GM23338 (cell line): ENCODE data around the gene EIF4G3.
"Not testable (repeated sequence)": the region's sequence is repeated elsewhere in the genome, so short reads cannot be mapped to it uniquely, and the experiment has no call there.

Experiments
- CREB1 ChIP-seq: fragments of 250-450 bp; sonication (Bioruptor Pico); IDR thresholded peaks from 2 replicates; pipeline ENCODE4 v1.5.0; 2020; ENCODE audit warnings: low read depth, mild to moderate bottlenecking, moderate library complexity
- CTCF ChIP-seq, 2 experiments: fragments of 200-600 bp in 1 of 2; sonication (generic) in 1 of 2; conservative IDR thresholded peaks; 2 replicates each; pipeline versions ENCODE4 v1.5.1 to v1.6.1; 2016 to 2017; ENCODE audit warnings: antibody characterized with exemption in 2 of 2, low read depth in 2 of 2, mild to moderate bottlenecking in 2 of 2, moderate library complexity in 1 of 2
- EZH2 ChIP-seq: fragments of 200-600 bp; sonication (generic); IDR thresholded peaks from one replicate; pipeline ENCODE4 v1.8.0; 2017; ENCODE audit warnings: antibody characterized with exemption, mild to moderate bottlenecking, low read depth; ENCODE audit not compliant: unreplicated experiment
- EZH2phosphoT487 ChIP-seq: fragments of 200-600 bp; sonication (generic); IDR thresholded peaks from one replicate; pipeline ENCODE4 v1.8.1; 2018; ENCODE audit warnings: antibody characterized with exemption; ENCODE audit not compliant: unreplicated experiment
- POLR2AphosphoS5 ChIP-seq: IDR thresholded peaks from 2 replicates; pipeline ENCODE4 v1.6.1; 2016; ENCODE audit warnings: antibody characterized with exemption, low read depth
- STAT1 ChIP-seq: IDR thresholded peaks from one replicate; pipeline ENCODE4 v1.6.1; 2016; ENCODE audit warnings: antibody characterized with exemption; ENCODE audit not compliant: unreplicated experiment
- ZNF114 ChIP-seq: fragments of 250-450 bp; sonication (Bioruptor Pico); IDR thresholded peaks from 2 replicates; pipeline ENCODE4 v1.5.0; 2020; ENCODE audit warnings: mild to moderate bottlenecking, moderate library complexity
- TF ChIP-seq, protein P1 (sequence below): IDR thresholded peaks from one replicate; pipeline ENCODE4 v1.6.1; 2018; ENCODE audit warnings: antibody characterized with exemption; ENCODE audit not compliant: unreplicated experiment

GRCh38 chr1:21190771-21191170, 14.1 kb upstream of the EIF4G3 start:
- TF ChIP-seq CTCF (conservative IDR thresholded peaks at IDR 0.05; ENCODE audit: low read depth in 2 of 2); STAT1; ZNF114 (CRISPR knock-in tag); EZH2phosphoT487; EZH2; CREB1: not testable (repeated sequence)
- TF ChIP-seq, protein P1, sequence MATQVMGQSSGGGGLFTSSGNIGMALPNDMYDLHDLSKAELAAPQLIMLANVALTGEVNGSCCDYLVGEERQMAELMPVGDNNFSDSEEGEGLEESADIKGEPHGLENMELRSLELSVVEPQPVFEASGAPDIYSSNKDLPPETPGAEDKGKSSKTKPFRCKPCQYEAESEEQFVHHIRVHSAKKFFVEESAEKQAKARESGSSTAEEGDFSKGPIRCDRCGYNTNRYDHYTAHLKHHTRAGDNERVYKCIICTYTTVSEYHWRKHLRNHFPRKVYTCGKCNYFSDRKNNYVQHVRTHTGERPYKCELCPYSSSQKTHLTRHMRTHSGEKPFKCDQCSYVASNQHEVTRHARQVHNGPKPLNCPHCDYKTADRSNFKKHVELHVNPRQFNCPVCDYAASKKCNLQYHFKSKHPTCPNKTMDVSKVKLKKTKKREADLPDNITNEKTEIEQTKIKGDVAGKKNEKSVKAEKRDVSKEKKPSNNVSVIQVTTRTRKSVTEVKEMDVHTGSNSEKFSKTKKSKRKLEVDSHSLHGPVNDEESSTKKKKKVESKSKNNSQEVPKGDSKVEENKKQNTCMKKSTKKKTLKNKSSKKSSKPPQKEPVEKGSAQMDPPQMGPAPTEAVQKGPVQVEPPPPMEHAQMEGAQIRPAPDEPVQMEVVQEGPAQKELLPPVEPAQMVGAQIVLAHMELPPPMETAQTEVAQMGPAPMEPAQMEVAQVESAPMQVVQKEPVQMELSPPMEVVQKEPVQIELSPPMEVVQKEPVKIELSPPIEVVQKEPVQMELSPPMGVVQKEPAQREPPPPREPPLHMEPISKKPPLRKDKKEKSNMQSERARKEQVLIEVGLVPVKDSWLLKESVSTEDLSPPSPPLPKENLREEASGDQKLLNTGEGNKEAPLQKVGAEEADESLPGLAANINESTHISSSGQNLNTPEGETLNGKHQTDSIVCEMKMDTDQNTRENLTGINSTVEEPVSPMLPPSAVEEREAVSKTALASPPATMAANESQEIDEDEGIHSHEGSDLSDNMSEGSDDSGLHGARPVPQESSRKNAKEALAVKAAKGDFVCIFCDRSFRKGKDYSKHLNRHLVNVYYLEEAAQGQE, result not testable (repeated sequence)
- TF ChIP-seq POLR2AphosphoS5, result peak; percentile 65
